Activated CD4-positive, alpha-beta T cell treated with anti-CD3 and anti-CD28 coated beads, Interleukin-2, amount 50 U/mL, for 1 hour (primary cell): ENCODE data around the gene RHOH.
"Not testable (repeated sequence)": the region's sequence is repeated elsewhere in the genome, so short reads cannot be mapped to it uniquely, and the experiment has no call there.

ENCODE experiments used
- DNase-seq: peaks from one replicate; pipeline ENCODE4 v3.0.0-alpha.2; 2020

The RHOH gene

DNA sequence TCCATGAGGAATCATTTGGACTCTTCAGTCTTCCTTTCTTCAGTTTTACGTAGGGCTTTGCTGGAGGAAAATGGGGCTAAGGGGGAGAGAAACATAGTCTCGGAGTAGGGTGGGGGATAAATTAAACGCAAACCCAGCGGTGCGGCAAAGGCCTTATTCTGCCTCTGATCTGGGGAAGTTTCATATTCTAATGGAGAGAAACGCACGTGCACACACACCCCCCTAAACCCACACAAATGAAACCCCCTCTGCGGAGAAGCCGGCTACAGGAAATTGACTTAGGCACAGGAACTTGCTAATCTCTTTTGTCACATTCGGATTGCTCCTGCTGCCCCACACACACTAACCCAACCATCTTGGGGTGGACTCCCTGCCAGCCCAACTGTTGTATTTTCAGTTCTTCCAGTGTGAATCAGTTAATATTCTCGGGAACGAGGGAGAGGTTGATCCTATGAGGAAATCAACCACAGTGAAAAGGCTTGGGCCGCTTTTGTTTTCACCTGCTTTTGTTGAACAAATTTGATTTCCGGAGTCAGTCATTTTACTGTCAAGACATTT lies at the start of gene RHOH:
RHOH (plus strand) TSS at position 308 of the 558 bp plus-strand sequence. CDS start 46,356 bp downstream, outside the sequence.
- DNase-seq: peak; percentile 68

GRCh38 chr4:40147490-40147889 lies 49.3 kb upstream of the RHOH start:
- DNase-seq: not testable (repeated sequence)

- peak; percentile 65 for DNase-seq
These were observed 46.9 kb upstream of the RHOH start for GRCh38 chr4:40149960-40150385.

GRCh38 chr4:40150932-40151331 lies 45.9 kb upstream of the RHOH start:
- no peak for DNase-seq

- DNase-seq: peak; percentile 22
These were observed 44.2 kb upstream of the RHOH start for GRCh38 chr4:40152637-40153036.

DNA sequence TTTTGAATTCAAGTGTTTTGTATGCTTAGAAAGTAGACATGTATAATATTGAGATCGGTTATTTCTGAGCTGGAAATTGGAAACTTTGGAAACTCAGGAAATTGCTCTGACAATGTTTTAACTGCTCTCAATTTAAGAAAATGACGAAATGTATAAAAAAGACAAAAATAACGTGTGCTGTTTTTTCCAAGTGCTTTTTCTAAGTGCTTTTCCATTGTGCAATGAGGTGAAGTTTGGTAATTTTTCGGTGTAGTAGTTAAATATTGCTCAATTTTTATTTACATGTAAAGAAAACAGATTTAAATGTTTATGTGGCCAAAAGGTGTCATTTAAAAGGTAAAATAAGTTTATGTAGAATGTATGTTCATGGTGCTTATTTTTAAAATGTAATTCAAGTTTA lies 39.4 kb upstream of the RHOH start:
- DNase-seq: no peak

DNA sequence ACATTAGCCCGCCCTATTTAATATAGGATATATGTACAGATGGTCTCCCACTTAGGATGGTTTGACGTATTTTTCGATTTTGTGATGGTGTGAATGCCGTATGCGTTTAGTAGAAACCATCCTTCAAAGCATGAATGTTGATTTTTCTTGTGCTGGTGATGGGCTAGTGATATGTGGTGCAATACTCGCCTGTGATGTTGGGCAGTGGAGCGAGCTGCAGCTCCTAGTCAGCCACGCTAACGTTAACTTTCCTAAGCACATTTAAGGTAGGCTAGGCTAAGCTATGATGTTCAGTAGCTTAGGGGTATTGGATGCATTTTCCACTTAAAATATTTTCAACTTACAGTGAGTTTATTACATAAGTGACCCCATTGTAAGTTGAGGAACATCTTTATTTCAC lies 36.6 kb upstream of the RHOH start:
- no peak for DNase-seq

- DNase-seq: no peak
These were observed 32.4 kb upstream of the RHOH start for GRCh38 chr4:40164459-40164858.

DNA sequence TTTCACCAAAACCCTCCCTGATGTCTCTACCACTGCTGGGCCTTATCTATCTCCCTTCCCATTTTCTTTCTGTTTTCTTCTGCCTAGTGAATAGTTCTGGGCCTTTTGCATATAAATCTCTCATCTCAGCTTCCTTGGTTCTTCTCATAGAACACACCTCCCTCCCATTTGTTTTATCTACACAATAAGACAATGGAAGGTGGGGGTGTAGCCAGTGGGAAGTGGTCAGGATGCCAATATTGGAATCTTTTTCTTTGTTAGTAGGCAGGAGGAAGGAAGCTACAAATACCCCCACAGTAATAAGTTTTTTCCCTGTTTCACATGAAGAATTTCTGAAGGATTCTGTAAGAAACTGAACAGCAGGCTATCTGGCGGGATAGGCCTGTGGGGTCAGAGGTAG lies 30.9 kb upstream of the RHOH start:
- no peak for DNase-seq

DNA sequence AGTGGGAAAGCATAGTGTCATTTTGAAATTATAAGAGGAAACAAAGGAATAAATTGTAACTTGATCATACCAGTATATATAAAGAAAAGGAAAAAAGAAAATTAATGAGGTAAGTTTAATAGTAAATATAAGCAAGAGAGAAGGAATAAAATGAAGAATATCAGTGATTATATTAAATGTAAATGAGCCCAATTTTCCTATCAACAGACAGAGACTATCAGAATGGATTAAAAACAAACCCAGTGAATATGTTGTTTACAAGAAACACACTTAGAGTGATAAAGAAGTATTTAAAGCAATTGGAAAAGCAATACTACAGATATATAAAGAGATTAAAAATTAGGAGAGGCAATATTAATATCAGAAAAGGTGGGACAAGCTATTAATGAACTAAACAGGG lies 28.8 kb upstream of the RHOH start:
- no peak for DNase-seq

DNA sequence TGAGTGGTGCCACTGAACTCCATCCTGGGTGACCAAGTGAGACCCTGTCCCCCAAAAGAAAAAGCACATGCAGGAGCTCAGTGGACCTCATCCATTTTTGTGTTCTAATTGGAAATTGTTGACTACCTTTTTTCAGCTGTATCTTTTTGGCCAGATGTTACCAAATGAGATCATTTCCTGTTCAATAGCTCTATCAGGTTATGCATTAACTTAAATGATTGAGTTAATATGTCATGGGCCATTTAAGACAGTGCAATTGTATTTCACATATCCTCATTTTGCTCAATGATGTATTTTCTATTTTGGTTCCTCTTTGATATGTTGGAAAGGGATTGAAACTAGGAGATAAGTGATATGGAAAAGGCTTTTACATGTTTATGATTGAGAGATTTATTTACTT lies 26.2 kb upstream of the RHOH start:
- DNase-seq: no peak

- DNase-seq: no peak
These were observed 23.4 kb upstream of the RHOH start for GRCh38 chr4:40173470-40173875.

- DNase-seq: no peak
These were observed 20.2 kb upstream of the RHOH start for GRCh38 chr4:40176602-40177001.

DNA sequence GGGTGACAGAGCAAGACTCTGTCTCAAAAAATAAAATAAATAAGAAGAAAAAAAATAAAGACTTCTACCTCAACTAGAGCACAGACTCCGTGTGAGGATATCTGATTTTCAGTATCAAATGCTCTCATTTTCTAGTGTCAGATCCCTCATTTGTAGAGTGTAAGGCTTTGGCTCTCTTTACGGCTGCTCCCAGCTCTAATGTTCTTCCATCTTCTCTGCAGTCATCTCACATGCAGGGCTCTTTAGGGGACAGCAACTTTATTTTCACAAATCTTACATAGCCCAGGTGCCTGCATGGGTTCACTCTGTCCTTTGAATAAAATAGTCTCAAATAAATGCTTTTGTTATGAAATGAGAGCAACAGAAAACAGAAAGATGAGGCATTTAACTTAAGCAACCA lies 19.2 kb upstream of the RHOH start:
- DNase-seq: no peak

DNA sequence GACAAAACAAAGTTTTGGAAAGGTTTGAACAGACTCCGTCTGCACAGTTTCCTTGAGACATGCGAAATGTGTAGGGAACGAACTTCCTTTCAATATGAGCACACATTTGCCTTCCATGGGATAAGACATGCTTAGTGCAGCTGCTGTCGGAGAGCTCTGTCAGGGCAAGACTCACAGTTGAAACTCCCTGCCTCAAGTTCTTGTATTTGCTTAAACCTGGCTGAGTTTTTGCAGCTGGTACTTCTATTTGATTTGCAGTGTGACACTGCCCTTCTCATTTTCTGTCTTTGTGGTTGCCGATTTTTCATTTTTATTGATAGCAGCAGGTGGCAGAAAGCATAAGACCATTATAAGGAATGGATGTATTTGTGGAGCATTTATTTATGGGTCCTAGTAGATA lies 18.2 kb upstream of the RHOH start:
- no peak for DNase-seq

GRCh38 chr4:40179360-40179759 lies 17.5 kb upstream of the RHOH start:
- no peak for DNase-seq

GRCh38 chr4:40180356-40180755 lies 16.5 kb upstream of the RHOH start:
- DNase-seq: no peak

GRCh38 chr4:40182001-40182400 lies 14.8 kb upstream of the RHOH start:
- no peak for DNase-seq

DNA sequence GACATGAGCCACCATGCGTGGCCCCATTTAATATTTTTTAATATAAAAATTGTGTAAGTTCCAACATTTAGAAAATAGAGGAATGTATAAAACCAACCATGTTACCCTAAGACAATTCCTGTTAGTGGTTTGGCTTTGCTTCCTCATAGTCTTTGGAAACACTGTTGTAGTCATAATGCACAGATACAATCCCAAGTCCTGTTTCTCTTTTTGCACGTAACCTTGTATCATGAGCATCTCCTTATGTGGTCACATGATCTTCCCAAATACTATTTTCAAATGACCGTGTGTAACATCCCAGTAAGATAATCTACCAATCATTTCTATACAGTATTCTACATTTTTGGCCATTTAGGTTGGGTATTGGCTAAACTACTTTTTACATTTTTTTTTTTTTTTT lies 13.9 kb upstream of the RHOH start:
- DNase-seq: no peak

DNA sequence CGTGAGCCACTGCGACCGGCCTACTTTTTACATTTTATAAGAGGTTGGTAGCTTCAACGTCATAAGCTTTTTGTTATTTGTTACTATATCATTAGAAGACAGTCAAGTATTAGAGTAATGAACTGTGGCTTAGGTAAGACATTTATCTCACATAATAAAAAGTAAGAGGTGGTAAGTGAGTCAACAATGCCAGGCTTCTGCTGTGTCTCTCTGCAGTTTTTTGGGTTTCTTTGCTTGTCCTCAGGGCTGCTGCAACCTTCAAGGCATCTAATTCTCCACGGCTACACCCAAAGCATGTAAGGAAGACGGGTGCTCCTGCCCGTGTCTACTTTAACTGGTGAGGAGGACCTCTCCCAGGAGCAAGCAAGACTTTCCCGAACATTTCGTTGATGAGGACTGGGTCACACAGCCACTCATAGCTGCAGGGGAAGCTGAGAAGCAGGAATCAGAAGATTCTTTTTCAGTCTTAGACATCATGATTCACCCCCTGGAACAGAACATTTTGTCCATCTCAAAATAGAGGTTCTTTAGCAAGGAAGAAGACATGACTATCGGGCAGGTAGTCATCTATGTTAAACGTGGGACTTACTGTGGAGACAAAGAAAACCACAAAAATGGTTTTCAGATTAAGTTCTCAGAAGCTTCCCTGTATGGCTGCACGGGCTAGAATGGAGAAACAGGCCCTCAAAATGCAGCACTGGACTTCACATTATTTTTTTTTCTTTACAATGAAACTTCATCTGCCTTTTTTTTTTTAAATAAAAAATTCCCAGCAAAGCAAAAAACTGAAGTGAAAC lies 13.0 kb upstream of the RHOH start:
- no peak for DNase-seq

DNA sequence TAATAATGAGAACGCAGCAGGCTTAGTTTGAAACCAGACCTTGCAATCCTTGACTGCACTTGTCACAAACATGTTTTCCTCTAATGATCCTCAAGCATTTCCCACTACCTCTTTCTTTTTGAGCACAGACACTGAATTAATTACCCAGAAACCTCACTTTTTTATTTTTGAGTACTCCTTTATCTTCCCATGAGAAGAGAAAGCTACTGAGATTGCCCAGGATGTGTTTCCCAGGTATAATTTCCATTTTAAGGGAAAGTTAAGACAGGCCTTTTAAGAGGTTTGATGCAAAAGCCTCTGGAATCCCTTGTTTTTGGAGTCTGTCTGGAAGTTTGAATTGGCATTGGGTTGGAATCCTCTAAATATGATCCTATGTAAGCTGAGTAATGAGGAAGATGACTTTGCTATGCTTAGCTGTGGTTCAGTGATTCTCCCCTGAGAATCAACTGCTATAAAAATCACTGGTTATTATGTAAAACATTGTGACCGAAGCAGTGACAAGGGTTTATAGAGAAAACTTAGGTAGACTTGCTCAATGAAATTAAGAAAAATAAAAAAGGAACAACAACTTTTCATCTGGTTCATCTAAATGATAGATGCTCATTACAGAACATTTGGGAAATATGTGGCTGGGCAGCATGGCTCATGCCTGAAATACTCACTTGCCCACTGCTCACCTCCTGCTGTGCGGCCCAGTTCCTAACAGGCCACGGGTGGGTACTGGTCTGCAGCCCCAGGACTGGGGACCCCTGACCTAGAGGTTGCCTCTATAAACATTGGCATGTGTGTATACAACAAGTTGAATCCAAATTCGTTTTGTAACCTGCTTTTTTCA lies 10.8 kb upstream of the RHOH start:
- no peak for DNase-seq

GRCh38 chr4:40186665-40187014 lies 10.2 kb upstream of the RHOH start:
- no peak for DNase-seq

GRCh38 chr4:40187386-40187906 lies 9.4 kb upstream of the RHOH start:
- no peak for DNase-seq

DNA sequence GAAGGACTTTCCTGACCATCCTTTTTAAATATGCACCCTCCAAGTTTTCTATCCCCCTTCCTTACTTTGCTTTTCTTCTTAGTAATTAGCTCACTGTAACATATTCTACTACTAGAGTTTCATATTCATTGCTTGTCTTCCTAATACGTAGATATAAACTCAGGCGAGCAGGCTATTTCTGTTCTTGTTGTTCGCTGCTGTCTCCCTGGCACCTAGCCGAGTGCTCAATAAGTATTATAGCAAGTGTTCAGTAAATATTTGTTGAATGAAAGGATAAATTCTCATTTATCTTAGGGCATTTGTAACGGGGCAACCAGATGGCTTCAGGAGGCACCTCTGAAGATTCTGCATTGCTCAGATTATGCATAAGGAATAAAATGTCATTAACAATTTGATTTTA lies 6.8 kb upstream of the RHOH start:
- DNase-seq: no peak
